Cardiac muscle cell (in vitro differentiated cells and primary cell): ENCODE measurements around the gene GRID1. TPM values are rescaled to one million over a fixed set of nuclear protein-coding genes. Genes with fewer than 3 reads are reported as not detected.
A peak's percentile ranks its signal among the peaks of the same experiment; 100 is the strongest.

ENCODE experiments used
- DNase-seq, 2 donors: peaks; one replicate each; pipeline versions ENCODE4 v3.0.0 to v3.0.0-alpha.2; 2010 to 2017; ENCODE audit warnings: low read depth in 1 of 2, low spot score in 1 of 2
- H3K27ac ChIP-seq: fragments of 200-600 bp; sonication (generic); 2 replicates; pipeline ENCODE4 v1.5.1; 2016
- H3K27me3 ChIP-seq: fragments of 200-600 bp; sonication (generic); 2 replicates; pipeline ENCODE4 v1.6.0; 2016; ENCODE audit warnings: control low read depth
- H3K36me3 ChIP-seq: fragments of 200-600 bp; sonication (generic); 2 replicates; pipeline ENCODE4 v1.5.1; 2016; ENCODE audit warnings: control low read depth
- H3K4me1 ChIP-seq: fragments of 200-600 bp; sonication (generic); 2 replicates; pipeline ENCODE4 v1.8.1; 2017; ENCODE audit warnings: low read depth, mild to moderate bottlenecking, mixed run types
- H3K4me3 ChIP-seq: fragments of 200-600 bp; sonication (generic); 2 replicates; pipeline ENCODE4 v1.5.1; 2016; ENCODE audit warnings: mild to moderate bottlenecking
- H3K9me3 ChIP-seq: fragments of 200-600 bp; sonication (generic); 2 replicates; pipeline ENCODE4 v1.5.1; 2017; ENCODE audit warnings: low read depth, mild to moderate bottlenecking, control low read depth
- CTCF ChIP-seq: IDR thresholded peaks from 2 replicates; pipeline ENCODE4 v1.5.1; 2012; ENCODE audit warnings: low read depth, mild to moderate bottlenecking, low read length
- polyA plus RNA-seq: library from polyadenylated mRNA; unstranded; fragments of >200 nt; fragmentation: Nextera tagmentation; extraction: Ambion mirVana; gene quantifications from 2 replicates; pipeline ENCODE4 v1.2.1, GENCODE V29; 2016
- total RNA-seq: library from RNA; depleted of rRNA; stranded (reverse); fragments of >200 nt; gene quantifications from 2 replicates; pipeline ENCODE4 v1.2.3, GENCODE V29; 2016

Gene GRID1
- total and polyA plus RNA-seq, 2 experiments from 2014 or later = 1.5 to 1.6 TPM

- H3K9me3 ChIP-seq = no peaks in the 10 kb centered on the region
- no peak for DNase-seq
- H3K36me3 ChIP-seq = no peaks in the 10 kb centered on the region
- no peaks in the 10 kb centered on the region for H3K4me1 ChIP-seq
- no peak overlapping the region for H3K4me3 ChIP-seq
- H3K27ac ChIP-seq = no peak overlapping the region
- no peak for TF ChIP-seq CTCF
- no peaks in the 10 kb centered on the region for H3K27me3 ChIP-seq
Observed at GRCh38 chr10:85901599-85901998, 465.0 kb downstream of the GRID1 start.

- TF ChIP-seq CTCF = no peak
- Histone ChIP-seq H3K36me3 (no peaks in the 10 kb centered on the region), H3K9me3 (no peaks in the 10 kb centered on the region), H3K4me1 (no peaks in the 10 kb centered on the region), H3K4me3 (no peak overlapping the region), H3K27me3 (no peaks in the 10 kb centered on the region), H3K27ac (no peak overlapping the region)
- no peak for DNase-seq
Observed at GRCh38 chr10:85900487-85900886, 466.1 kb downstream of the GRID1 start.

- TF ChIP-seq CTCF = no peak
- Histone ChIP-seq H3K27me3 (no peaks in the 10 kb centered on the region), H3K4me3 (no peak overlapping the region), H3K27ac (no peak overlapping the region), H3K4me1 (no peaks in the 10 kb centered on the region), H3K36me3 (no peaks in the 10 kb centered on the region), H3K9me3 (no peaks in the 10 kb centered on the region)
- no peak for DNase-seq
Observed at GRCh38 chr10:85900061-85900460, 466.5 kb downstream of the GRID1 start.

- no peak overlapping the region for H3K27ac ChIP-seq
- H3K9me3 ChIP-seq = no peaks in the 10 kb centered on the region
- no peak overlapping the region for H3K4me3 ChIP-seq
- no peak for DNase-seq
- no peaks in the 10 kb centered on the region for H3K4me1 ChIP-seq
- no peaks in the 10 kb centered on the region for H3K27me3 ChIP-seq
- no peaks in the 10 kb centered on the region for H3K36me3 ChIP-seq
- TF ChIP-seq CTCF = no peak
Observed at GRCh38 chr10:85891472-85891871, 475.1 kb downstream of the GRID1 start.

- H3K27me3 ChIP-seq = no peaks in the 10 kb centered on the region
- no peaks in the 10 kb centered on the region for H3K4me1 ChIP-seq
- H3K36me3 ChIP-seq = no peaks in the 10 kb centered on the region
- no peak overlapping the region for H3K4me3 ChIP-seq
- H3K27ac ChIP-seq = no peak overlapping the region
- TF ChIP-seq CTCF = no peak
- H3K9me3 ChIP-seq = no peaks in the 10 kb centered on the region
- no peak for DNase-seq
Observed at GRCh38 chr10:85888559-85888958, 478.0 kb downstream of the GRID1 start.

- peak in 1 of 2 donors; percentile 11 for DNase-seq
- Histone ChIP-seq H3K27ac (no peak overlapping the region), H3K9me3 (no peaks in the 10 kb centered on the region), H3K4me1 (no peaks in the 10 kb centered on the region), H3K36me3 (no peaks in the 10 kb centered on the region), H3K27me3 (no peaks in the 10 kb centered on the region), H3K4me3 (no peak overlapping the region)
- TF ChIP-seq CTCF = no peak
Observed at GRCh38 chr10:85888004-85888403, 478.6 kb downstream of the GRID1 start.
